Measurements from ENCODE around the gene PCNX1. TPM values are rescaled to one million over a fixed set of nuclear protein-coding genes. Genes with fewer than 3 reads are reported as not detected.

The PCNX1 gene
- total and polyA plus RNA-seq, 2 of the 4 experiments (the other 2 are of a cell fraction) = 15.0 to 43.7 TPM

GRCh38 chr14:71070169-71070568 is 162.9 kb downstream of the PCNX1 start:
- Histone ChIP-seq H3K9me1 (ENCODE audit: insufficient read depth, low read length) (0 out of 2 replicates have a peak, but pooled peaks cover 3% of the 10 kb centered on the region), H2BK15ac (ENCODE audit: low read depth, low read length) (no peak overlapping the region), H3K27me3 (ENCODE audit: control insufficient read depth, insufficient read depth, low read length) (no peaks in the 10 kb centered on the region), H4K20me1 (ENCODE audit: insufficient read depth, low read length) (no peaks in the 10 kb centered on the region), H3K4me2 (ENCODE audit: low read depth, low read length) (no peak overlapping the region), H2AK5ac (ENCODE audit: low read depth, low read length) (no peak overlapping the region), H3K9ac (ENCODE audit: low read depth, low read length) (no peak overlapping the region), H3K36me3 (ENCODE audit: control insufficient read depth, insufficient read depth, low read length) (peaks cover 27% of the 10 kb centered on the region), H4K5ac (ENCODE audit: low read depth, low read length) (no peak overlapping the region), H2BK20ac (ENCODE audit: low read depth, low read length) (no peak overlapping the region), H4K8ac (ENCODE audit: low read depth in 2 of 2, low read length in 2 of 2) (no peak overlapping the region), H3K4ac (ENCODE audit: low read depth, low read length) (no peak overlapping the region), H3K79me1 (ENCODE audit: low read depth in 1 of 2, low read length in 2 of 2) (peaks cover 3 to 10% of the 10 kb centered on the region in 2 experiments; a peak in 2 of 4 replicates), H3K9me3 (ENCODE audit: control insufficient read depth, insufficient read depth, low read length) (no peaks in the 10 kb centered on the region), H2BK120ac (ENCODE audit: low read depth, low read length) (no peak overlapping the region), H3K27ac (ENCODE audit: insufficient read depth, low read length) (no peak overlapping the region), H3K4me3 (ENCODE audit: insufficient read depth, low read depth, low read length) (no peak overlapping the region), H3K18ac (ENCODE audit: low read depth, low read length) (no peak overlapping the region), H3K14ac (replicated peaks; ENCODE audit: low read depth, low read length) (no peak overlapping the region), H2AK9ac (replicated peaks; ENCODE audit: low read depth, low read length, poor library complexity) (no peak overlapping the region), H3K23ac (ENCODE audit: low read depth, low read length) (no peak overlapping the region), H2AFZ (replicated peaks; ENCODE audit: low read length, poor library complexity) (no peak overlapping the region), H4K91ac (ENCODE audit: insufficient read depth, low read depth, low read length) (no peak overlapping the region), H2BK5ac (ENCODE audit: low read depth, low read length, poor library complexity, severe bottlenecking) (no peak overlapping the region), H3K56ac (ENCODE audit: extremely low read depth, insufficient read depth, low read length) (no peak overlapping the region), H3K4me1 (ENCODE audit: control insufficient read depth, insufficient read depth, low read length) (no peaks in the 10 kb centered on the region)
- TF ChIP-seq RAD21 (IDR thresholded peaks at IDR 0.05; ENCODE audit: low read length) (no peak), BHLHE40 (IDR thresholded peaks at IDR 0.05; ENCODE audit: low read depth, low read length) (no peak), NFE2L2 (IDR thresholded peaks at IDR 0.05; ENCODE audit: low read depth, low read length) (no peak)
- ChIA-PET CTCF (interaction anchor here (0.6 kb wide), 1 partner anchor 34 kb away, joined by 3 read pairs; no protein-coding TSS in a partner anchor), POLR2A (ENCODE audit: unreplicated experiment) (no interaction called here)
- ATAC-seq (ENCODE audit: low read depth) (no peak), DNase-seq (peak; percentile 35)
- dilution Hi-C loops (cut with HindIII; ENCODE audit: low sequenced_read_pairs, unreplicated experiment) (no loop called here), intact Hi-C loops (cut with micrococcal nuclease) (no loop called here), in situ Hi-C loops (cut with MboI; ENCODE audit: low sequenced_read_pairs) (no loop called here)
- WGBS, 2 experiments (ENCODE audit: extremely low coverage in 2 of 2, insufficient read length in 1 of 2) = no CpG with 5 or more reads among the region's 1 CpG
- BruUV-seq (replicated peaks) = no TSS peak
